ENCODE measurements around the gene MICALL1. TPM values are rescaled to one million over a fixed set of nuclear protein-coding genes. Genes with fewer than 3 reads are reported as not detected.

MICALL1 gene
- total and polyA plus RNA-seq, 2 of the 13 experiments (the other 11 are each of a cell fraction or from before 2014, with no cell fraction given): 7.6 to 10.6 TPM

- TF ChIP-seq ZNF574 (CRISPR knock-in tag; IDR thresholded peaks at IDR 0.05) (peak; percentile 75), ZNF782 (CRISPR knock-in tag; IDR thresholded peaks at IDR 0.05; ENCODE audit: borderline replicate concordance) (0 out of 2 replicates have a peak, but pooled peaks have one; percentile 72), ZFP90 (CRISPR knock-in tag; IDR thresholded peaks at IDR 0.05; ENCODE audit: borderline replicate concordance) (0 out of 2 replicates have a peak, but pooled peaks have one; percentile 61), CENPX (CRISPR knock-in tag; IDR thresholded peaks at IDR 0.05) (no peak), ZFP36L2 (CRISPR knock-in tag; IDR thresholded peaks at IDR 0.05) (0 out of 2 replicates have a peak, but pooled peaks have one; percentile 19), ZNF891 (CRISPR knock-in tag; IDR thresholded peaks at IDR 0.05) (no peak), CREB3 (CRISPR knock-in tag; IDR thresholded peaks at IDR 0.05) (peak; percentile 70; the same call in 1 of the 2 replicates), HDAC2 (CRISPR knock-in tag; IDR thresholded peaks at IDR 0.05) (peak; percentile 58; the same call in 1 of the 2 replicates), ZBTB40 (IDR thresholded peaks at IDR 0.05) (no peak), ZBTB40 (CRISPR knock-in tag; IDR thresholded peaks at IDR 0.05) (no peak), ZBTB37 (CRISPR knock-in tag; IDR thresholded peaks at IDR 0.05) (no peak), NPAS2 (CRISPR knock-in tag; IDR thresholded peaks at IDR 0.05; ENCODE audit: borderline replicate concordance) (no peak), ZMYM3 (CRISPR knock-in tag; IDR thresholded peaks at IDR 0.05) (no peak; the same call in 1 of the 2 replicates), ZNF724P (CRISPR knock-in tag; IDR thresholded peaks at IDR 0.05; ENCODE audit: borderline replicate concordance) (no peak), RBM39 (IDR thresholded peaks at IDR 0.05; ENCODE audit: low read depth, low read length, poor library complexity, severe bottlenecking) (no peak)
These were observed 27.7 kb downstream of the MICALL1 start (continued) for GRCh38 chr22:37933711-37934376.
